ENCODE measurements around the gene TCP11L2. TPM values are rescaled to one million over a fixed set of nuclear protein-coding genes. Genes with fewer than 3 reads are reported as not detected.

TCP11L2 gene
- total and polyA plus RNA-seq, 9 of the 15 experiments (the other 6 are each of a cell fraction or from before 2014, with no cell fraction given): 0.39 to 4.5 (median 1.3) TPM

GRCh38 chr12:106357549-106358395 lies 55.2 kb downstream of the TCP11L2 start, which contains the start of gene POLR3B (continued):
- no peak for TF ChIP-seq CUX1 (CRISPR knock-in tag; IDR thresholded peaks at IDR 0.05)
- no peak for TF ChIP-seq ZNF146 (CRISPR knock-in tag; IDR thresholded peaks at IDR 0.05; ENCODE audit: unreplicated experiment)
- TF ChIP-seq ZBTB11 (CRISPR knock-in tag; IDR thresholded peaks at IDR 0.05): peak; percentile 94 to 99 (median 98)
- TF ChIP-seq RBM17 (IDR thresholded peaks at IDR 0.05; ENCODE audit: borderline replicate concordance, low read depth, low read length): no peak
- TF ChIP-seq EZH2 (IDR thresholded peaks at IDR 0.05; ENCODE audit: borderline replicate concordance, low read depth, low read length): no peak
- TF ChIP-seq STAT6 (CRISPR knock-in tag; IDR thresholded peaks at IDR 0.05): no peak; the same call in 1 of the 2 replicates
- TF ChIP-seq MCM2 (IDR thresholded peaks at IDR 0.05; ENCODE audit: low read depth): no peak
- TF ChIP-seq CHD4 (IDR thresholded peaks at IDR 0.05; ENCODE audit: insufficient read depth, insufficient replicate concordance, low read depth, low read length, poor library complexity, severe bottlenecking): no peak
- TF ChIP-seq ZNF707 (CRISPR knock-in tag; conservative IDR thresholded peaks at IDR 0.05): no peak
- TF ChIP-seq JUNB (CRISPR knock-in tag; conservative IDR thresholded peaks at IDR 0.05): no peak; the same call in 1 of the 2 replicates
- TF ChIP-seq SREBF2 (CRISPR knock-in tag; IDR thresholded peaks at IDR 0.05): no peak
- TF ChIP-seq ARID1B (IDR thresholded peaks at IDR 0.05): peak; percentile 45; the same call in 1 of the 2 replicates
- peak; percentile 19; the same call in 1 of the 2 replicates for TF ChIP-seq ZNF175 (CRISPR knock-in tag; IDR thresholded peaks at IDR 0.05; ENCODE audit: low read depth)
